Stimulated activated CD4-positive, alpha-beta T cell treated with anti-CD3 and anti-CD28 coated beads, Interleukin-1b, Interleukin-23, amount 100 ng/mL, for 24 hours (primary cell): ENCODE results near the gene CDC25C.
A peak's percentile ranks its signal among the peaks of the same experiment; 100 is the strongest.
"Not testable (repeated sequence)": the region's sequence is repeated elsewhere in the genome, so short reads cannot be mapped to it uniquely, and the experiment has no call there.

ENCODE experiments used
- DNase-seq, 4 experiments: peaks; one replicate each; pipeline ENCODE4 v3.0.0-alpha.2; 2020; ENCODE audit warnings: low read depth in 4 of 4, low spot score in 1 of 4

The CDC25C gene

GRCh38 chr5:138349852-138350562 is 18.4 kb upstream of the CDC25C start:
- no peak for DNase-seq

- DNase-seq, result no peak
Observed at GRCh38 chr5:138346889-138347288, 15.3 kb upstream of the CDC25C start.

GRCh38 chr5:138344887-138345622 is 13.5 kb upstream of the CDC25C start:
- no peak for DNase-seq

- no peak for DNase-seq
Observed at GRCh38 chr5:138340008-138340407, 8.4 kb upstream of the CDC25C start.

- no peak for DNase-seq
Observed at GRCh38 chr5:138339464-138339863, 7.9 kb upstream of the CDC25C start.

- no peak for DNase-seq
Observed at GRCh38 chr5:138339091-138339456, 7.5 kb upstream of the CDC25C start.

- peak in 1 of 4 experiments; percentile 7 for DNase-seq
Observed at GRCh38 chr5:138338411-138339090, 6.9 kb upstream of the CDC25C start.

GRCh38 chr5:138337685-138338410 is 6.2 kb upstream of the CDC25C start, which contains the start of gene FAM53C:
TSS of gene FAM53C (plus strand) at chr5:138338266. CDS start at chr5:138341336, 3,070 bp downstream.
- DNase-seq, result peak; percentile 80 to 88 (median 84)

- DNase-seq, result no peak
Observed at GRCh38 chr5:138336952-138337684, 5.5 kb upstream of the CDC25C start.

- no peak for DNase-seq
Observed at GRCh38 chr5:138334867-138335447, 3.4 kb upstream of the CDC25C start.

GRCh38 chr5:138330813-138331448 is 673 bp downstream of the CDC25C start:
- no peak for DNase-seq

GRCh38 chr5:138318211-138318610 is 13.4 kb downstream of the CDC25C start:
- DNase-seq, result not testable (repeated sequence)

GRCh38 chr5:138316355-138316754 is 15.2 kb downstream of the CDC25C start:
- no peak for DNase-seq

- DNase-seq, result no peak
Observed at GRCh38 chr5:138315751-138316278, 15.8 kb downstream of the CDC25C start.

GRCh38 chr5:138305797-138306196 is 25.8 kb downstream of the CDC25C start:
- no peak for DNase-seq

GRCh38 chr5:138303372-138303771 is 28.2 kb downstream of the CDC25C start:
- DNase-seq, result no peak

GRCh38 chr5:138289296-138289695 is 42.3 kb downstream of the CDC25C start:
- DNase-seq, result no peak

GRCh38 chr5:138287246-138287645 is 44.4 kb downstream of the CDC25C start:
- DNase-seq, result no peak

GRCh38 chr5:138282920-138283742 is 48.5 kb downstream of the CDC25C start:
- DNase-seq, result no peak
